Large intestine (tissue), 3 donors: ENCODE measurements around the gene HBB. TPM values are rescaled to one million over a fixed set of nuclear protein-coding genes. Genes with fewer than 3 reads are reported as not detected.

Source experiments
- DNase-seq, 2 donors: peaks; one replicate each; pipeline versions ENCODE4 v3.0.0 to v3.0.0-alpha.2; 2013
- H3K27ac ChIP-seq: one replicate; pipeline ENCODE4 v1.5.1; 2013; ENCODE audit warnings: low read length
- H3K27me3 ChIP-seq: 2 replicates; pipeline ENCODE4 v1.6.1; 2013; ENCODE audit warnings: low read length; ENCODE audit not compliant: control insufficient read depth, insufficient read depth
- H3K36me3 ChIP-seq: 2 replicates; pipeline ENCODE4 v1.6.1; 2013; ENCODE audit warnings: low read length; ENCODE audit not compliant: control insufficient read depth, insufficient read depth
- H3K4me1 ChIP-seq: one replicate; pipeline ENCODE4 v1.6.1; 2013; ENCODE audit warnings: low read length; ENCODE audit not compliant: control insufficient read depth, insufficient read depth
- H3K4me3 ChIP-seq: one replicate; pipeline ENCODE4 v1.5.1; 2013; ENCODE audit warnings: low read length
- H3K9me3 ChIP-seq: one replicate; pipeline ENCODE4 v1.6.1; 2013; ENCODE audit warnings: mild to moderate bottlenecking, low read depth, low read length, moderate library complexity; ENCODE audit not compliant: control insufficient read depth
- WGBS: methylation state at CpG from one replicate; pipeline ENCODE4 v1.1.5; 2013; ENCODE audit warnings: low lambda C conversion rate; ENCODE audit not compliant: insufficient coverage; 5-methylcytosine and 5-hydroxymethylcytosine counted together
- polyA plus RNA-seq: library from polyadenylated mRNA; unstranded; fragments of 120-200 nt; gene quantifications from one replicate; pipeline ENCODE4 v1.2.1, GENCODE V29; 2013

HBB gene
- polyA plus RNA-seq, 1 donor: 175 TPM

DNA sequence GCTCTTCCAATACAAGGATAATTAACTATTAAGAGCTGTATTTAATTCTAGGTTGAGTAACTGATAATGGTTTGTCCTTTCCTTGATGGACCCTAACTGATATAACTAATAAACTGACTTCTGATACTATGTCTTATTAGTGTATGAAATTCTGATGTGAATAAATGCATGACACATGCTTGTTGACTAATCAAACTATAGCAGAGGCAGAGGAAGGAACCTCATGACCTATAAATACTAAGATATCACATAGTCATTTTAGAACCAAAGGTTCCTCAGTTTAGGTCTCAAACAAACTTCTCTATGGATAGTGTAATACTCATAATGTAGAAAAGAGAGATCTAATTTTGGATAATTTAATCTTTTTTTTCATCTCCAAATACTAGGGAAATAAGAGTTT is 12.2 kb upstream of the HBB start:
- no peaks in the 10 kb centered on the region for H3K36me3 ChIP-seq
- no peaks in the 10 kb centered on the region for H3K9me3 ChIP-seq
- no peak overlapping the region for H3K4me3 ChIP-seq
- H3K27ac ChIP-seq: no peak overlapping the region
- H3K4me1 ChIP-seq: no peaks in the 10 kb centered on the region
- DNase-seq: no peak
- H3K27me3 ChIP-seq: no peaks in the 10 kb centered on the region

- 40% methylated on average over 1 of the region's 2 CpGs for WGBS
- DNase-seq: no peak
Measured at GRCh38 chr11:5238486-5238885, 11.6 kb upstream of the HBB start.

DNA sequence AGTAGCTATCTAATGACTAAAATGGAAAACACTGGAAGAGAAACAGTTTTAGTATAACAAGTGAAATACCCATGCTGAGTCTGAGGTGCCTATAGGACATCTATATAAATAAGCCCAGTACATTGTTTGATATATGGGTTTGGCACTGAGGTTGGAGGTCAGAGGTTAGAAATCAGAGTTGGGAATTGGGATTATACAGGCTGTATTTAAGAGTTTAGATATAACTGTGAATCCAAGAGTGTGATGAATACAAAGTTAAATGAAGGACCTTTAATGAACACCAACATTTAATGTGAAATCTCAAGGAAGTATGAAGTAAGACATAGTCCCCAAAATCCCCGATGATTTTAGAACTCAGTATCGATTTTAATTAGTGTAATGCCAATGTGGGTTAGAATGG is 10.5 kb upstream of the HBB start:
- no peak overlapping the region for H3K27ac ChIP-seq
- no peaks in the 10 kb centered on the region for H3K9me3 ChIP-seq
- H3K4me1 ChIP-seq: no peaks in the 10 kb centered on the region
- no peak for DNase-seq
- no peaks in the 10 kb centered on the region for H3K36me3 ChIP-seq
- WGBS: 100% methylated on average over 1 of the region's 2 CpGs
- H3K4me3 ChIP-seq: no peak overlapping the region
- no peaks in the 10 kb centered on the region for H3K27me3 ChIP-seq

More at GRCh38 chr11:5238486-5238885, 11.6 kb upstream of the HBB start:
- Histone ChIP-seq H3K4me3 (no peak overlapping the region), H3K27me3 (no peaks in the 10 kb centered on the region), H3K4me1 (no peaks in the 10 kb centered on the region), H3K9me3 (no peaks in the 10 kb centered on the region), H3K36me3 (no peaks in the 10 kb centered on the region), H3K27ac (no peak overlapping the region)

- Histone ChIP-seq H3K36me3 (no peaks in the 10 kb centered on the region), H3K9me3 (no peaks in the 10 kb centered on the region), H3K4me3 (no peak overlapping the region), H3K27ac (no peak overlapping the region), H3K27me3 (no peaks in the 10 kb centered on the region), H3K4me1 (no peaks in the 10 kb centered on the region)
- WGBS: 92% methylated on average over 5 of the region's 5 CpGs
- DNase-seq: no peak
Measured at GRCh38 chr11:5235364-5236095, 8.7 kb upstream of the HBB start.

DNA sequence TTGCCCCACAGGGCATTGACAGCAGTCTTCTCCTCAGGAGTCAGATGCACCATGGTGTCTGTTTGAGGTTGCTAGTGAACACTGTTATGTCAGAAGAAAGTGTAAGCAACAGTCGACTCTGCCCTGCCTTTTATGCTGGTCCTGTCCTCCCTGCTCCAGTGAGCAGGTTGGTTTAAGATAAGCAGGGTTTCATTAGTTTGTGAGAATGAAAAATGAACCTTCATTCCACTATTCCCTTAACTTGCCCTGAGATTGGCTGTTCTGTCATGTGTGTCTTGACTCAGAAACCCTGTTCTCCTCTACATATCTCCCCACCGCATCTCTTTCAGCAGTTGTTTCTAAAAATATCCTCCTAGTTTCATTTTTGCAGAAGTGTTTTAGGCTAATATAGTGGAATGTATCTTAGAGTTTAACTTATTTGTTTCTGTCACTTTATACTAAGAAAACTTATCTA is 7.5 kb upstream of the HBB start, which contains the start of gene HBD:
TSS of gene HBD (minus strand) at position 103 of the 454 bp plus-strand sequence. CDS start at position 53, 50 bp downstream.
- Histone ChIP-seq H3K36me3 (no peaks in the 10 kb centered on the region), H3K4me1 (no peaks in the 10 kb centered on the region), H3K9me3 (no peaks in the 10 kb centered on the region), H3K4me3 (no peak within 1 kb of the TSS), H3K27ac (no peak within 1 kb of the TSS), H3K27me3 (no peaks in the 10 kb centered on the region)
- no peak for DNase-seq
- WGBS: no CpG with 5 or more reads among the region's 2 CpGs

- no peak for DNase-seq
- H3K27ac ChIP-seq: no peak overlapping the region
- H3K9me3 ChIP-seq: no peaks in the 10 kb centered on the region
- 100% methylated on average over 1 of the region's 1 CpG for WGBS
- no peaks in the 10 kb centered on the region for H3K4me1 ChIP-seq
- no peaks in the 10 kb centered on the region for H3K27me3 ChIP-seq
- no peaks in the 10 kb centered on the region for H3K36me3 ChIP-seq
- no peak overlapping the region for H3K4me3 ChIP-seq
Measured at GRCh38 chr11:5233307-5233706, 6.4 kb upstream of the HBB start.

- DNase-seq: no peak
- no CpG with 5 or more reads among the region's 2 CpGs for WGBS
- Histone ChIP-seq H3K4me3 (no peak overlapping the region), H3K36me3 (no peaks in the 10 kb centered on the region), H3K27ac (no peak overlapping the region), H3K9me3 (no peaks in the 10 kb centered on the region), H3K4me1 (no peaks in the 10 kb centered on the region), H3K27me3 (no peaks in the 10 kb centered on the region)
Measured at GRCh38 chr11:5232821-5233220, 6.0 kb upstream of the HBB start.

DNA sequence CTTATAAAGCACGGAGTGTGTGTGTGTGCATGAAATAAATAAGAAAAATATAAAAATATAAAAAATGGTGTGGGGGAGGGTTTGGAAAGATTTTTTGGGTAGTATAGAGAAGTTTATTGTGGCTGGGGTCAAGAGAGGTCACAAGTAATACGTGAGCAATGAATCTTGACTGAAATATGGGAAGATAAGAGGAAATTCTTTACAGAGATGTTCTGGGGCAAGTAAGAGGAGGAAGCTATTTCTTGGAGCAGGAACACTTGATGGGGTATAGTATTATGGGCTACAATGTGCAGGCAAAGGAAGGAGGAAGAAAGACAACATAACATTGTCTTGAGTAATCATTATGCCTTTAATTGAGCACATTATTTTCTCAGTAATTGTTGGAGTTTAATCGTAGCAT is 5.3 kb upstream of the HBB start:
- no peak overlapping the region for H3K4me3 ChIP-seq
- no peaks in the 10 kb centered on the region for H3K36me3 ChIP-seq
- 91% methylated on average over 2 of the region's 3 CpGs for WGBS
- no peaks in the 10 kb centered on the region for H3K4me1 ChIP-seq
- DNase-seq: no peak
- H3K27me3 ChIP-seq: no peaks in the 10 kb centered on the region
- H3K9me3 ChIP-seq: no peaks in the 10 kb centered on the region
- H3K27ac ChIP-seq: no peak overlapping the region

- Histone ChIP-seq H3K9me3 (no peaks in the 10 kb centered on the region), H3K27me3 (no peaks in the 10 kb centered on the region), H3K4me1 (no peaks in the 10 kb centered on the region), H3K4me3 (no peak overlapping the region), H3K36me3 (no peaks in the 10 kb centered on the region), H3K27ac (no peak overlapping the region)
- WGBS: no CpG with 5 or more reads among the region's 2 CpGs
- DNase-seq: no peak
Measured at GRCh38 chr11:5231111-5231510, 4.2 kb upstream of the HBB start.

DNA sequence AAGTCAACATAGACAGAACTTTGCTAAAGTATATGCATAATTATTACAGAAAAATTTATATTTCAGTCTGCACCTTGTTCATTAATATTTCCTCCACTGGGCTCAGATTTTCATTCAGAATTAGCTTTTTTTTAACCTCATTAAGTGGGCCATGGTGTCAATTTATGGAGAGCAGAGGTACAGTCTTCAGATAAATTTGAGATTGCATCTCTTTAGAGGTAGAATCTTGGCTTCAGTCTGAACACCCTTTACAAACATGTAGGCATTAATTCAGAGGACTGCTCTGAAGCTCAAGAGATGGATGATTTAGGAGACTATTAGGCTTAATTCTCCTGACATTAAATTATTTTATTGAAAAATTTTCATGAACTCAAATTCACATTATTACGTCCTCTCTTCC is 3.4 kb upstream of the HBB start:
- 89% methylated on average over 1 of the region's 1 CpG for WGBS

GRCh38 chr11:5229796-5230195 is 2.9 kb upstream of the HBB start:
- WGBS: 100% methylated on average over 1 of the region's 2 CpGs
- Histone ChIP-seq H3K9me3 (no peaks in the 10 kb centered on the region), H3K36me3 (no peaks in the 10 kb centered on the region), H3K27ac (no peak overlapping the region), H3K4me3 (no peak overlapping the region), H3K4me1 (no peaks in the 10 kb centered on the region), H3K27me3 (no peaks in the 10 kb centered on the region)
- no peak for DNase-seq

More for the DNA sequence above, 3.4 kb upstream of the HBB start:
- Histone ChIP-seq H3K4me1 (no peaks in the 10 kb centered on the region), H3K4me3 (no peak overlapping the region), H3K36me3 (no peaks in the 10 kb centered on the region), H3K9me3 (no peaks in the 10 kb centered on the region), H3K27me3 (no peaks in the 10 kb centered on the region), H3K27ac (no peak overlapping the region)
- no peak for DNase-seq
